GM21529 (cell line): ENCODE data around the gene GATA2.

Experiments used
- ATAC-seq: cut with Tn5 transposase; IDR thresholded peaks from one replicate; pipeline ENCODE4 v1.9.1; 2021; ENCODE audit not compliant: unreplicated experiment

Gene GATA2

GRCh38 chr3:128475355-128475754 is 17.6 kb downstream of the GATA2 start:
- ATAC-seq, result no peak

DNA sequence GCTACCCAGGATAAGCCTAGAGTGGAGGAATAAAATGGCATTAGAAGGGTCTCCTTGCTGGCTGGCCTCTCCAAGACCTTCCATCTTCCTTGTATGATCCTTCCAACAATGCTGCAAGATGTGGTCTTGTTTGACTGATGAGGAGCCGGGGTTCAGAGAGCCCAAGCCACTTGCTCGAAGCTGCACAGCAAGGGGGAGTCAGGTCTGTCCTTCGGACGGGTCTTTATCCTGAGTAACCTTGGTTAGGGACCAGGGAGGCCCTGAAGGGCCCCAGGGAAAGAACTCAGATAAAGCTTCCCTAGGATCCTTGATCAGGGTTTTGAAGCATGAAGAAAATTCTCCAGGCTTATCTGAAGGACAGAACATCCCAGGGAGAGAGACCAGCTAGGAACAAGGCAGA is 19.3 kb downstream of the GATA2 start:
- no peak for ATAC-seq

GRCh38 chr3:128473180-128473519 is 19.9 kb downstream of the GATA2 start:
- ATAC-seq, result no peak

GRCh38 chr3:128472449-128473179 is 20.4 kb downstream of the GATA2 start:
- no peak for ATAC-seq

DNA sequence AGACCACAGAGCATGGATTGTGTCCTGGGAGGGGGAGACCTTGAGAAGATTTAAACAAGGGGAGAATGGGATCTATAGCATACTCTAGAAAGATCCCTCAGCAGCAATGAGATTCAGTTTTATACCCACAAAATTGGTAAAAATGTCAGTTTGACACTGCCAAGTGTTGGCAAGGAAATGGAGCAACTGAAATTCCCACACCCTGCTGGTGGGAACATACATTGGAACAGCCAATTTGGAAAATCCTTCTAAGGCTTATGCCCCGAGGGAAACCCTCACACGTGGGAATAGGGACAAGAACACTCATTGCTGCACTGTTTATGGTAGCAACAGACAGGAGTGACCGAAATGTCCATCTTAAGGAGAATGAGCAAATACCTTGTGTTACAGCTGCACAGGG is 21.3 kb downstream of the GATA2 start:
- ATAC-seq, result no peak

- no peak for ATAC-seq
These were observed 21.9 kb downstream of the GATA2 start for GRCh38 chr3:128471110-128471509.

GRCh38 chr3:128470134-128470899 is 22.7 kb downstream of the GATA2 start:
- ATAC-seq, result no peak

- no peak for ATAC-seq
These were observed 23.4 kb downstream of the GATA2 start for GRCh38 chr3:128469556-128469955.

DNA sequence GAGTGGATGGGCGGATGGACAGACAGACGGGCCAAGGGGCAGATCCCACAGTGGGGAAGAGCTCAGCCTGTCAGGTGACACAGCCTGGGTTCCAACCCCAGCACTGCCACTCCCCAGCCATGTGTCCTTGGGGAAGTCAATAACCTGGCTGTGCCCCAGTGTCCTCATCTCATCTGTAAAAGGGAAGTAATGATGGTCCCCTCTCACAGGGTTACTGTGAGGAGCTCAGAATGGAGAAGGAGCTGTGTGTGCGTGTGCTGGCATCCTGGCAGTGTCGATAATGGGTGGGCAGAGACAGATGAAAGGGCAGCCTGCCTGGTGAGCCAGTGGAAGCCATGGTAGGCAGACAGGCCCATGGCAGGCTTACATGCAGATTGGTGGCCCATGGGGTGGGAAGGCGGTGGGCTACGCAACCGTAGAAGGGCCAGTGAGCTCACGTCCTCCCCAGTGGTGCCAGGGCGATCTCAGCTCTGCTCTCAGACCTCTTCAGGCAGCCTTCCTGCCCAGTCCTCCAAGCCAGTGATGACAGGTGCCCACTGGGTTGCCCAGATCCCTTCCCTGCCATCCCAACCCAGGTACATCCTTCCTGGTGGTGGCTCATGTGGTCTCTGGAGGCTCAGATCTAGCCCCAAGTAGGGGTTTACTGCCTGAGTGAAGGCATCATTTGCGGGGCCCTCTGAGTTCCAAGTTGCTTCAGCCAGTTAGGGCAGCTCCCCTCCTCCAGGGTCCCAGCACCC is 24.0 kb downstream of the GATA2 start:
- ATAC-seq, result no peak

DNA sequence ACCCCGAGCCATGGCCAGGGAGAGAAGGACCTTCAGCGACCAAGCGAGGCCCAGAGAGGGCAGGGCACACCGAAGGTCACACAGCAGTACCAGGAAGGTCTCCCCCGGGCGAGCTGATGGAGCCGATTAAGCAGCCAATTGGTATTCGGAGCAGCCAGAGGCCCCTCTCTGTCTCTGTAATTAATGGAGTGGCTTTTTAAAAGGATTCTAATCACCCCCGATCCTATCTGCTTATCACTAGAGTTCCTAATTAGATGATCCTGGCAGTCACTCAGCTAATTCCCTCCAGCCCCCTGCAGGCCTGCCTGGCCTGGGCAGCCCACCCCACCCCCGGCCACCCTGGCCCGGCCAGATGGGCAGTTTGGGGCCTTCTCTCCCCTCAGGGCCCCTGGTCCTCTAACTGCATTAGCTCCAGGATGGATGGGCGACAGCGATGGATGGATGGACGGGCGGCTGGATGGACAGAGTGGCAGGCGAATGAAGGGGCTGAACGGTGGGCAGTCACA is 24.7 kb downstream of the GATA2 start:
- ATAC-seq, result no peak

GRCh38 chr3:128466840-128467541 is 26.0 kb downstream of the GATA2 start, which contains the start of gene DNAJB8:
DNAJB8 (minus strand) TSS chr3:128466890; CDS start chr3:128463245, 3,645 bp downstream.
- no peak for ATAC-seq

DNA sequence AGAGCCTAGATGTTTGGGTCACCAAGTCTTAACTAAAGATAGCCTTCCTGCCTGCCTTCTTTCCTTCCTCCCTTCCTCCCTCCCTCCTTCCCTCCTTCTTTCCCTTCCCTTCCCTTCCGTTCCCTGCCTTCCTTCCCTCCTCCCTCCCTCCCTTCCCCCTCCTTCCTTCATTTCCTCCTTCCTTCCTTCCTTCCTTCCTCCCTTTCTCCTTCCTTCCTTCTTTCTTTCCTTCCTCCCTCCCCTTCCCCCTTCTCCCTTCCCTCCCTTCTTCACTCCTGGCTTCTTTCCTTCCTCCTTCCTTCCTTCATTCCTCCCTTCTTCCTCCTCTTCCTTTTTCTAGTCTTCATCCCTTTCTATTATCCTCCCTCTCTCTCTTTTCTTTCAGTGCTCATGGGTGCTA is 28.3 kb downstream of the GATA2 start:
- ATAC-seq, result no peak

DNA sequence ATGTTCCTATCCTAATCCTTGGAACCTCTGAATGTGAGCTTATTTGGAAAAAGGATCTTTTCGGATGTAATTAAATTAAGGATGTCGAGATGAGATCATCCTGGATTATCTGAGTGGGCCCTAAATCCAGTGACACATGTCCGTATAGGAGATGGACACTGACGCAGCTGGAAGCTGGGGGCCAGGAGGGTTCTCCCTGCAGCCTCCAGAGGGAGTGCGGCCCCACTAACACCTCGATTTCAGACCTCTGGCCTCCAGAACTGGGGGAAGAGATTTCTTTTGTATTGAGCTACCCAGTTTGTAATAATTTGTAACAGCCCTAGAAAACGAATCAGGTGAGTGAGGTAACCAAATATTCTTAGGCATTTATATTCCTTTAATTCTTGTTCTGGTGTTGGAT is 28.8 kb downstream of the GATA2 start:
- ATAC-seq, result no peak

DNA sequence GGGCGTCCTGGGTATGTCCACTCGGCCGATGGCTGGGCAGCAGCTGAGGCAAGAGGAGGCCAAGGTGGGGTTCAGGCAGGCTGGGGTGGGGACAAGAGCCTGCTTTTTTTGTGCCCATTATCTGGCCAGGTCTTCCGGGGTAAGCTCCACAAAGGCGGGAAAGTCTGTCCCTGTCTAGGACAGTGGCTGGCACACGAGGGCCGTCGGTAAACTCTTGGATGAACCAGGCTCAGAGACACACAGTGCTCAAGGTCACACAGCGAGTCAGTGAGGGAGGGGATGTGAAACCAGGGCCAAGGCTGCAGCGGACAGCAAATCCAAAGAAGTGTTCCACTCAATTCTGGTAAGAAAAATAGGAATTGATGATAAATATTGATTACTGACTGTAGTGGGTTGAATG is 29.2 kb downstream of the GATA2 start:
- no peak for ATAC-seq

DNA sequence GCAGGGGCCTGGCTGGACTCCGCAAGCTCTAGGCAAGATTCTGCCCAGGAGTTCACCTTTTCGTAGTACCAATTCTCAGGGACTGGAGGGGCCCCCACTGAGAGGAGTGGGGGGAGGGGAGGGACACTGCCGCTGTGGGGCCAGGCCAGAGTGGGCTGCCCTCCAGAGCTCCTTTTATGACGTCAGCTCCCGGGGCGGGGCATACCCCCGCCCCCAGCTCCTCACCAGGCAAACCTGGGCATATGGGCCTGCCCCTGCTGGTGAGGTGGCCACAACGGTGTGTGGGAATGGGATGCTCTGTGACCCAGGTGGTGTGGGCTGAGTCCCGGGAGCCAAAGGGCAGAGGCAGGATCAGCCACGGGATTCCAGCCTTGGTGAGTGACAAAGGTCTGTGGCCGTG is 29.6 kb downstream of the GATA2 start:
- no peak for ATAC-seq

GRCh38 chr3:128462931-128463330 is 30.1 kb downstream of the GATA2 start:
- no peak for ATAC-seq

DNA sequence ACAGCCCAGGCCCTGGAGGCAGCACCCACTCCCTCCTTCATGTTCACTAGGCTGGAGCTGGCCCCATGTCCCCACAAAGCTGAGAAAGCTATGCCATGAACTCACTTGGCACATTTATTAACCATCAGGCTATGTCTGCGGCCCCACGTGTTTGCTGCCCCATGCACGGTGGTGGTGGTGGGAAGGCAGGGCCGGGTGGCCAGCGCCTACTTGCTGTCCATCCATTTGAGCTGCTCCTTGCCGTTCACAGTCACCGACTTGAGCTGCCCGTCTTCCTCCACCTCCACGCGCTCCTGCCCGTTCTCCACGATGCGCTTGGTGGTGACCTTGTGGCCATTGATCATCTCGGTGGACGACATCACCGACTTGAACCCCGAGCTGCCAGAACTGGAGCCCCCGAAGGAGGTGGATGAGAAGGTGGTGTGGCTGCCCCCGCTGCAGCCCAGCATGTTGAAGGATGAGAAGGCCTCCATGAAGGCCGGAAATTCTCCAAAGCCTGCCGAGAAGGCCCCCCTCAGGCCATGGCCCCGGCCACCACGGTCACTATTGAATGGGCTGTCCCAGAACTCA is 30.6 kb downstream of the GATA2 start:
- ATAC-seq, result no peak

- ATAC-seq, result no peak
These were observed 31.3 kb downstream of the GATA2 start for GRCh38 chr3:128461731-128462130.

DNA sequence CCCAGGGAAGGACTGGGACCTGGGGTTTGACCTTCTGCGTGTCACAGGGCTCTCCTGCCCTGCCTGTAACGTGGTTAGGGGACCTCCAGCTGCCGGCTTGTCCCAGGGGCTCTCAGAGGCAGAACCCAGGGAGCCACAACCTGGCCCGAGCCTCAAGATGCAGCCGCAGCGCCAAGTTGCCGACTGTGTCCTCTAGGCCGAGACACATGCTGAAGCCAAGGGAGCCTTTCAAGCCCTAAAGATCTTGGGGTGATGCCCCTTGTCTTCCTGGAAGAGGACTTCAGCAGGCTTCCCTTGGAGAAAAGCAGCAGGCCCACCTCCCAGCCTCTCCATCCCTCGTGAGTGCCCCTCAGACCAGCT is 33.6 kb downstream of the GATA2 start:
- no peak for ATAC-seq

DNA sequence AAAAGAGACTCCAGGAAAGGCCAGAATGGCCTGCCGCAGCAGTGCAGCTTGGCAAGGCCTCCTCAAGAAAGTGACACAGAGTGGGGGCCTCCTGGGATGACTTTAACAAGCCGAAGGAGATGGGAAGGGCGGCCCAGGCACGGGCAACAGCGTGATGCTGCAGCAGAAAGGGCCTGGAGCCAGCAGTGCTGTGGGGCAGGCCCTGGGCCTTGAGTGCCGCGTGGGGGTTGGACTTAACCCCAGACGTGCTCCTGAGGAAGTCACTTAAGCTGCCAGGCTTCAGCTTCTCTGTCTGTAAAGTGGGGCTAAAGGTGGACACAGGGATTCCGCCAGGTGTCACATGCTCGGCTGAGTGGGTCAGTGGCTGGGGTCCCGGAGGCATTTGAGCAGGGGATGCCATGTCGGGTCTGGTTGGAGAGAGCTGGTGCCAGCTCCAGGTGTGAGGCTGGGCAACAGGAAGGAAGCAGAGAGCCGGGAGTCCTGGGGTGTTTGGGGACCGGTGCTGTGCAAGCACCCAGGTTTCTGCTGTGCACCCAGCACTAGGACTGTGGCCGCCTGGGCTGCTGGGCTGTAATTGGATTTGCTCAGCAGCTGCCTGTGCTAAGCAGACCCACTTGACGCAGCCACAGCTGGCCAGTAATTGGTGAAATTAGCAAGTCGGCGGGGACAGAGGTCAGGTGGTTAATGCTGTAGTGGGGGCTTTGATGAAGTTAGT is 34.1 kb downstream of the GATA2 start:
- ATAC-seq, result no peak
